GM23338 (cell line): ENCODE results near the gene DNAJC1.

Experiments used
- CTCF ChIP-seq, 2 experiments: fragments of 200-600 bp in 1 of 2; sonication (generic) in 1 of 2; conservative IDR thresholded peaks; 2 replicates each; pipeline versions ENCODE4 v1.5.1 to v1.6.1; 2016 to 2017; ENCODE audit warnings: antibody characterized with exemption in 2 of 2, low read depth in 2 of 2, mild to moderate bottlenecking in 2 of 2, moderate library complexity in 1 of 2
- EZH2 ChIP-seq: fragments of 200-600 bp; sonication (generic); IDR thresholded peaks from one replicate; pipeline ENCODE4 v1.8.0; 2017; ENCODE audit warnings: antibody characterized with exemption, mild to moderate bottlenecking, low read depth; ENCODE audit not compliant: unreplicated experiment
- EZH2phosphoT487 ChIP-seq: fragments of 200-600 bp; sonication (generic); IDR thresholded peaks from one replicate; pipeline ENCODE4 v1.8.1; 2018; ENCODE audit warnings: antibody characterized with exemption; ENCODE audit not compliant: unreplicated experiment
- JUNB ChIP-seq: IDR thresholded peaks from one replicate; pipeline ENCODE4 v1.6.1; 2016; ENCODE audit warnings: antibody characterized with exemption; ENCODE audit not compliant: unreplicated experiment
- POLR2AphosphoS5 ChIP-seq: IDR thresholded peaks from 2 replicates; pipeline ENCODE4 v1.6.1; 2016; ENCODE audit warnings: antibody characterized with exemption, low read depth
- TF ChIP-seq, protein P1 (sequence below): IDR thresholded peaks from one replicate; pipeline ENCODE4 v1.6.1; 2018; ENCODE audit warnings: antibody characterized with exemption; ENCODE audit not compliant: unreplicated experiment

GRCh38 chr10:21756707-21757106 is 246.8 kb downstream of the DNAJC1 start:
- TF ChIP-seq POLR2AphosphoS5 (no peak), CTCF (conservative IDR thresholded peaks at IDR 0.05; ENCODE audit: low read depth in 2 of 2) (no peak), EZH2phosphoT487 (no peak), EZH2 (no peak), JUNB (no peak)
- TF ChIP-seq, protein P1, sequence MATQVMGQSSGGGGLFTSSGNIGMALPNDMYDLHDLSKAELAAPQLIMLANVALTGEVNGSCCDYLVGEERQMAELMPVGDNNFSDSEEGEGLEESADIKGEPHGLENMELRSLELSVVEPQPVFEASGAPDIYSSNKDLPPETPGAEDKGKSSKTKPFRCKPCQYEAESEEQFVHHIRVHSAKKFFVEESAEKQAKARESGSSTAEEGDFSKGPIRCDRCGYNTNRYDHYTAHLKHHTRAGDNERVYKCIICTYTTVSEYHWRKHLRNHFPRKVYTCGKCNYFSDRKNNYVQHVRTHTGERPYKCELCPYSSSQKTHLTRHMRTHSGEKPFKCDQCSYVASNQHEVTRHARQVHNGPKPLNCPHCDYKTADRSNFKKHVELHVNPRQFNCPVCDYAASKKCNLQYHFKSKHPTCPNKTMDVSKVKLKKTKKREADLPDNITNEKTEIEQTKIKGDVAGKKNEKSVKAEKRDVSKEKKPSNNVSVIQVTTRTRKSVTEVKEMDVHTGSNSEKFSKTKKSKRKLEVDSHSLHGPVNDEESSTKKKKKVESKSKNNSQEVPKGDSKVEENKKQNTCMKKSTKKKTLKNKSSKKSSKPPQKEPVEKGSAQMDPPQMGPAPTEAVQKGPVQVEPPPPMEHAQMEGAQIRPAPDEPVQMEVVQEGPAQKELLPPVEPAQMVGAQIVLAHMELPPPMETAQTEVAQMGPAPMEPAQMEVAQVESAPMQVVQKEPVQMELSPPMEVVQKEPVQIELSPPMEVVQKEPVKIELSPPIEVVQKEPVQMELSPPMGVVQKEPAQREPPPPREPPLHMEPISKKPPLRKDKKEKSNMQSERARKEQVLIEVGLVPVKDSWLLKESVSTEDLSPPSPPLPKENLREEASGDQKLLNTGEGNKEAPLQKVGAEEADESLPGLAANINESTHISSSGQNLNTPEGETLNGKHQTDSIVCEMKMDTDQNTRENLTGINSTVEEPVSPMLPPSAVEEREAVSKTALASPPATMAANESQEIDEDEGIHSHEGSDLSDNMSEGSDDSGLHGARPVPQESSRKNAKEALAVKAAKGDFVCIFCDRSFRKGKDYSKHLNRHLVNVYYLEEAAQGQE: no peak
